ENCODE data around the gene C3orf80. TPM values are rescaled to one million over a fixed set of nuclear protein-coding genes. Genes with fewer than 3 reads are reported as not detected.
"Not testable (repeated sequence)": the region's sequence is repeated elsewhere in the genome, so short reads cannot be mapped to it uniquely, and the experiment has no call there.

Gene C3orf80
- total RNA-seq, 4 donors from 2014 or later: 0.40 to 3.7 (median 1.8) TPM

DNA sequence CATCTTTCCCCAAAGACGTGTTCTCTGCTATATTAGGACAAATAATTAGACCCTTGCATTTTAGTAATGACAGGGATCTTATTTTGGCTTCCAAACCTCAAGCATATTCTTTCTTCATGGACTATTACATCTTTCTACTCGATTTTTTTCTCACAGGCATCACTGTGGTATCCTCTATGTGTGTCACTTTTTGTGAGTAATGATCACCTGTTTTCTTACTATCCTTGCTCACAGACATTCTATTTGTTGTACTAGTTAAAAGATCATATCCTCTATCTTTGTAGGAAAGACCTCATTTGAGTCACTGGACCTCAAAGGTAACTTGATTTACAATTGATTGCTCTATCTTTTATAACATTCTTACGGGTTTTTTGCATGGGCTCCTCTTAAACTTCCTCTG is 6.8 kb downstream of the C3orf80 start:
- Histone ChIP-seq H3K4me1 (peaks cover 0 to under 1% (median 0%) of the 10 kb centered on the region in 4 donors), H3K4me3 (no peak overlapping the region), H3K36me3 (no peaks in the 10 kb centered on the region), H3K27me3 (peaks cover 12% of the 10 kb centered on the region), H3K9me3 (no peaks in the 10 kb centered on the region), H3K27ac (no peak overlapping the region)
- DNase-seq: no peak
- TF ChIP-seq POLR2A (IDR thresholded peaks at IDR 0.05): no peak
- TF ChIP-seq POLR2AphosphoS5 (IDR thresholded peaks at IDR 0.05): no peak
- in situ Hi-C loops (cut with MboI; ENCODE audit: low pct_ligation_motif_present in 1 of 4, low pct_unique_long_range_greater_than_20kb in 1 of 4, low sequenced_read_pairs in 3 of 4): no loop called here
- intact Hi-C loops (cut with DNase I; ENCODE audit: low total_unique reads): no loop called here
- 65 to 75% methylated on average over 3 of the region's 3 CpGs for WGBS, 2 donors (ENCODE audit: low coverage in 1 of 2)

DNA sequence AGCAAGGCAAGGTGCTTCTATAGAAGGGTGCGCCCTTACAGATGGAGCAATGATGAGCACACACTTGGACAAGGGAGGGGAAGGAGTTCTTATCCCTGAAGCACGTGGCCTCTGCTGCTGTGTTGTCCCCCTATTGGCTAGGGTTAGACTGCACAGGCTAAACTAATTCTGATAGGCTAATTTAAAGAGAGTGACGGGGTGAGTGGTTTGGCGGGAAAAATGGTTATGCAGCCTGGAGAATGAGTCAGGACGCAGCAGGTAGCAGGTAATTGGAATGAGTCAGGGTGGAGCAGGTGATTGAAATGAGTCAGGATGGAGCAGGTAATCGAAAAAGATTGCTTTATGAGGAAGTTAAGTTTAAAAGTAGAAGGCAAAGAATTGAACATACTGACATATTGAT is 15.5 kb downstream of the C3orf80 start:
- intact Hi-C loops (cut with DNase I; ENCODE audit: low total_unique reads); H3K27me3 ChIP-seq; H3K27ac ChIP-seq; H3K36me3 ChIP-seq; H3K4me3 ChIP-seq; H3K4me1 ChIP-seq; in situ Hi-C loops (cut with MboI; ENCODE audit: low pct_ligation_motif_present in 1 of 4, low pct_unique_long_range_greater_than_20kb in 1 of 4, low sequenced_read_pairs in 3 of 4); DNase-seq; H3K9me3 ChIP-seq: not testable (repeated sequence)
- 79 to 84% methylated on average over 5 to 6 of the region's 6 CpGs for WGBS, 2 donors (ENCODE audit: low coverage in 1 of 2)

DNA sequence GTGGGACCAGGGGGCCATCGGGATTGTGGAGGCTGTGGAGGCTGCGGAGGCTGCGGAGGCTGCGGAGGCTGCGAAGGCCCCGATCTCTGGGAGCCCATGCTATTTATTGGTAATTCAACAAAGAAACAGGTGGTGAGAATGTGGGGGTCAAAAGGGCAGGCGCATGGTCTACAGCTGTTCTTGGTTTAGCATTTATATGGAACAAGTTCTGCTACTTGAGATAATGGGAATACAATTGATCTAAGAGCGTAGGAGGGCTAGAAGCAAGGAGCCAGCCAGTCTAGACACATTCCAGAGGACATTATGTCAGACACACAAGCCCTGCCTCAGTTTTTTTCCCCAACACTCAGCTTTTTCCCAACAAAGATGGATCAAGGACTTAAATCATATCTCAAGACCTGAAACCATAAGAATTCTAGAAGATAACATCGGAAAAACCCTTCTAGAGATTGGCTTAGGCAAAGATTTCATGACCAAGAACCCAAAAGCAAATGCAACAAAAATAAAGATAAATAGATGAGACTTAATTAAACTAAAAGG is 20.1 kb downstream of the C3orf80 start:
- no peaks in the 10 kb centered on the region for H3K4me1 ChIP-seq
- DNase-seq: no peak
- H3K4me3 ChIP-seq: no peak overlapping the region
- in situ Hi-C loops (cut with MboI; ENCODE audit: low pct_ligation_motif_present in 1 of 4, low pct_unique_long_range_greater_than_20kb in 1 of 4, low sequenced_read_pairs in 3 of 4): no loop called here
- H3K27me3 ChIP-seq: no peaks in the 10 kb centered on the region
- intact Hi-C loops (cut with DNase I; ENCODE audit: low total_unique reads): no loop called here
- no peaks in the 10 kb centered on the region for H3K36me3 ChIP-seq
- 68 to 89% methylated on average over 9 of the region's 9 CpGs for WGBS, 2 donors (ENCODE audit: low coverage in 1 of 2)
- H3K27ac ChIP-seq: no peak overlapping the region
- H3K9me3 ChIP-seq: no peaks in the 10 kb centered on the region
- no peak for TF ChIP-seq POLR2AphosphoS5 (IDR thresholded peaks at IDR 0.05)
- TF ChIP-seq, protein P1, sequence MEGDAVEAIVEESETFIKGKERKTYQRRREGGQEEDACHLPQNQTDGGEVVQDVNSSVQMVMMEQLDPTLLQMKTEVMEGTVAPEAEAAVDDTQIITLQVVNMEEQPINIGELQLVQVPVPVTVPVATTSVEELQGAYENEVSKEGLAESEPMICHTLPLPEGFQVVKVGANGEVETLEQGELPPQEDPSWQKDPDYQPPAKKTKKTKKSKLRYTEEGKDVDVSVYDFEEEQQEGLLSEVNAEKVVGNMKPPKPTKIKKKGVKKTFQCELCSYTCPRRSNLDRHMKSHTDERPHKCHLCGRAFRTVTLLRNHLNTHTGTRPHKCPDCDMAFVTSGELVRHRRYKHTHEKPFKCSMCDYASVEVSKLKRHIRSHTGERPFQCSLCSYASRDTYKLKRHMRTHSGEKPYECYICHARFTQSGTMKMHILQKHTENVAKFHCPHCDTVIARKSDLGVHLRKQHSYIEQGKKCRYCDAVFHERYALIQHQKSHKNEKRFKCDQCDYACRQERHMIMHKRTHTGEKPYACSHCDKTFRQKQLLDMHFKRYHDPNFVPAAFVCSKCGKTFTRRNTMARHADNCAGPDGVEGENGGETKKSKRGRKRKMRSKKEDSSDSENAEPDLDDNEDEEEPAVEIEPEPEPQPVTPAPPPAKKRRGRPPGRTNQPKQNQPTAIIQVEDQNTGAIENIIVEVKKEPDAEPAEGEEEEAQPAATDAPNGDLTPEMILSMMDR (IDR thresholded peaks at IDR 0.05): no peak
- TF ChIP-seq POLR2A (IDR thresholded peaks at IDR 0.05): no peak
- TF ChIP-seq EP300 (IDR thresholded peaks at IDR 0.05; ENCODE audit: low read depth): no peak

DNA sequence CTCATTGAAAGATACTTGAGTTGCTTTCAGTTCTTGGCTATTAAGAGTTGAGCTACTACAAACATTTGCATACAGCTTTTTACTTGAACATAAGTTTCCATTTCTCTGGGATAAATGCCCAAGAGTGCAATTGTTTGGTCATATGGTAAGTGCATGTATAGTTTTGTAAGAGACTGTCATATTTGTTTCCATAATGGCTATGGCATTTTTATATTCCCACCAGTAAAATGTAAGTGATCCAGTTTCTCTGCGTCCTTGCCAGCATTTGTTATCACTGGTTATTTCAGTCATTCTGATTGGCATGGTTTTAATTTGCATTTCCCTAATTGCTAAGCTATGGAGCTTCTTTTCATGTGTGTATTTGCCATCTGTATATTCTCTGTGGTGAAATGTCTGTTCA is 22.5 kb downstream of the C3orf80 start:
- intact Hi-C loops (cut with DNase I; ENCODE audit: low total_unique reads) (no loop called here), in situ Hi-C loops (cut with MboI; ENCODE audit: low pct_ligation_motif_present in 1 of 4, low pct_unique_long_range_greater_than_20kb in 1 of 4, low sequenced_read_pairs in 3 of 4) (no loop called here)

DNA sequence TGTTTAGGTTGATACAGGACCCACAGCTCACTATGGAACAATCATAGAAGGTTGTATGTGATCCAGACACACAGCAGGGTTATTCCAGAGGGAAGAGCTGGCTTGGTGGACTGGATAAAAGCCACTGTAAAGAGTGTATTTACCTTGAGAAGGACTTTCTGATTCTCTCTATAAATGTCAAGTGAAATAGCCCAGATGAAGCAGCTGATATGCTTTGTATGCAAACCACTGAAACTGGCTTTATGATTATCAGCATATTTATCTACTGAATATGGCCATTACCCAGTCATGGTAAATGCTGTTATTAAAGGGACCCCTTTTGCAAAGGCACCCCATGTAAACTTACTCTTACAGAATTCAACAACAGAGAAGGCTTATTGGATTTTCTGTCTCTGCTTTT is 28.1 kb downstream of the C3orf80 start:
- Histone ChIP-seq H3K4me3 (no peak overlapping the region), H3K27ac (peak overlapping the region in 2 of 4 donors; percentile 2 to 19), H3K27me3 (no peaks in the 10 kb centered on the region), H3K36me3 (no peaks in the 10 kb centered on the region), H3K4me1 (no peaks in the 10 kb centered on the region), H3K9me3 (no peaks in the 10 kb centered on the region)
- in situ Hi-C loops (cut with MboI; ENCODE audit: low pct_ligation_motif_present in 1 of 4, low pct_unique_long_range_greater_than_20kb in 1 of 4, low sequenced_read_pairs in 3 of 4): no loop called here
- TF ChIP-seq, protein P1 (IDR thresholded peaks at IDR 0.05): no peak
- peak in 1 of 3 donors; percentile 20 for TF ChIP-seq POLR2AphosphoS5 (IDR thresholded peaks at IDR 0.05)
- intact Hi-C loops (cut with DNase I; ENCODE audit: low total_unique reads): loop anchor here (2.0 kb wide), 1 partner anchor 26 kb away; no protein-coding TSS in a partner anchor
- DNase-seq: no peak

More for the DNA sequence above, 22.5 kb downstream of the C3orf80 start:
- no peaks in the 10 kb centered on the region for H3K36me3 ChIP-seq
- DNase-seq: no peak
- H3K4me1 ChIP-seq: no peaks in the 10 kb centered on the region
- H3K9me3 ChIP-seq: no peaks in the 10 kb centered on the region
- no peak for TF ChIP-seq POLR2A (IDR thresholded peaks at IDR 0.05)
- no peak for TF ChIP-seq POLR2AphosphoS5 (IDR thresholded peaks at IDR 0.05)
- TF ChIP-seq EP300 (IDR thresholded peaks at IDR 0.05; ENCODE audit: low read depth): no peak
- TF ChIP-seq, protein P1 (IDR thresholded peaks at IDR 0.05): no peak
- no peak overlapping the region for H3K4me3 ChIP-seq
- no peaks in the 10 kb centered on the region for H3K27me3 ChIP-seq
- H3K27ac ChIP-seq: no peak overlapping the region
- WGBS, 2 donors (ENCODE audit: low coverage in 1 of 2): 88% methylated on average over 1 of the region's 1 CpG
